Right renal pelvis (tissue), 4 donors: ENCODE data around the gene NASP. TPM values are rescaled to one million over a fixed set of nuclear protein-coding genes. Genes with fewer than 3 reads are reported as not detected.

ENCODE experiments used
- DNase-seq, 4 donors: peaks; one replicate each; pipeline ENCODE4 v3.0.0-alpha.2; 2013; ENCODE audit warnings: low read depth in 4 of 4, low spot score in 3 of 4, missing footprints in 1 of 4
- polyA plus RNA-seq, 4 donors: library from polyadenylated mRNA; unstranded; fragments of 120-200 nt; gene quantifications; one replicate each; pipeline ENCODE4 v1.2.1, GENCODE V29; 2013; ENCODE audit not compliant: insufficient read length in 4 of 4

Gene NASP
- polyA plus RNA-seq, 4 donors: 271 to 301 (median 279) TPM

DNA sequence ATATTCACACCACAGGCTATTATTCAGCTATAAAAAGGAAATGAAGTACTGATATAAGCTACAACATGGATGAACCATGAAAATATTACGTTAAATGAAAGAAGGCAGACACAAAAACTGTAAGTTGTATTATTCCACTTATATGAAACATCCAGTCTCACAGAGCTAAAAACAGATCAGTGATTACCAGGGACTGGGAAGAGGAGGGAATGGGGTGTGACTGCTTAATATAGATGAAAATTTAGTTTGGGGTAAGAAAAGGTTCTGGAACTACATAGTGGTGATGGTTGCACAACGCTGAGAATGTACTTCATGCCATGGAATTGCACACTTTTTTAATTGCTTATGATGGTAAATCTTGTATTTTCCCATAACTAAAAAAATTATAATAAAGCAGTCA lies 83.0 kb downstream of the NASP start:
- no peak for DNase-seq

DNA sequence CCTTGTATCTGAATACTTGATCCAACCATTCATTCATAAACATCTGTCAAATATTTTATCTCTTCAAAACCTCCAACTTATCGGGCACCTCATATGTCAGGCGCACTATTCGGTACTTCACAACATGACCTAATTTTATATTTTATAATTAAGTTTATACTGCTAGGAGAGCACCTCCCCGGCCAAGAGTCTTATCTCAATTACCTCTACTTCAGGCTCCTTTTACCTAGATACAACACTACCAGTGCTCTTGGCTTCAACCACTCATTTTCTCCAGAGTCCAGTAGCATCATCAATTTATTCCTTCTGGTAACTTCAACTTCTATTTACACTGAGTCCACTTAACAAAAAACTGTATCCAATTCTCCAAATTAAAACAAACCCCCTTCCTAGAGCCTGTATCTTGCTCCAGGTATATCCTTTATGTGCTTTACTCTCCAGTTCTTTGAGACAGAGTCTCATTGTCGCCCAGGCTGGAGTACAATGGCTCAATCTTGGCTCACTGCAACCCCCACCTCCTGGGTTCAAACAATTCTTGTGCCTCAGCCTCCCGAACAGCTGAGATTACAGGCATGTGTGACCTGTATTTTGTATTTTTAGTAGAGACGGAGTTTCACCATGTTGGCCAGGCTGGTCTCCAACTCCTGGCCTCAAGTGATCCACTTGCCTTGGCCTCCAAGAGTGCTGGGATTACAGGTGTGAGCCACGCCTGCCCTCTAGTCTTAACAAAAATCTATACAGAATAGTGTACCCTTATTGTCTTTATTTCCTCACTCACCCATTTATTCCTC lies 83.7 kb downstream of the NASP start:
- no peak for DNase-seq

Other genes with a start within 250 kb of the NASP start
- 10 to 100 TPM; 12.9 to 16.0 (median 14.6) TPM for gene TOE1, start 243.9 kb upstream of the NASP start, polyA plus RNA-seq
- 10 to 100 TPM; 26.4 to 31.3 (median 31.0) TPM for gene MUTYH, start 243.6 kb upstream of the NASP start, polyA plus RNA-seq
- gene TESK2, start 92.9 kb upstream of the NASP start, polyA plus RNA-seq: 1 to 10 TPM; 6.2 to 7.5 (median 6.9) TPM
- gene CCDC163, start 84.0 kb upstream of the NASP start, polyA plus RNA-seq: 1 to 10 TPM; 1.5 to 2.0 (median 1.7) TPM
- gene MMACHC, start 83.7 kb upstream of the NASP start, polyA plus RNA-seq: 10 to 100 TPM; 12.5 to 14.8 (median 13.4) TPM
- 100 to 1,000 TPM; 337 to 402 (median 390) TPM for gene PRDX1, start 62.2 kb upstream of the NASP start, polyA plus RNA-seq
- 100 to 1,000 TPM; 248 to 336 (median 277) TPM for gene AKR1A1, start 33.2 kb upstream of the NASP start, polyA plus RNA-seq
- 1 to 10 TPM in 3 of 4 donors, under 1 TPM in 1; 0.85 to 2.6 (median 1.8) TPM for gene CCDC17, start 40.0 kb downstream of the NASP start, polyA plus RNA-seq
- gene GPBP1L1, start 102.5 kb downstream of the NASP start, polyA plus RNA-seq: 100 to 1,000 TPM in 3 of 4 donors, 10 to 100 TPM in 1; 89.8 to 132 (median 114) TPM
- gene TMEM69, start 104.1 kb downstream of the NASP start, polyA plus RNA-seq: 10 to 100 TPM; 51.6 to 57.7 (median 54.2) TPM
- 10 to 100 TPM; 26.7 to 31.9 (median 31.6) TPM for gene IPP, start 166.6 kb downstream of the NASP start, polyA plus RNA-seq
- gene MAST2, start 219.6 kb downstream of the NASP start, polyA plus RNA-seq: 10 to 100 TPM; 31.6 to 31.9 (median 31.7) TPM